ENCODE measurements around the gene CTSE. TPM values are rescaled to one million over a fixed set of nuclear protein-coding genes. Genes with fewer than 3 reads are reported as not detected.
"Not testable (repeated sequence)": the region's sequence is repeated elsewhere in the genome, so short reads cannot be mapped to it uniquely, and the experiment has no call there.

CTSE gene
- total RNA-seq, 4 donors from 2014 or later, result 2.6 to 14.3 (median 6.7) TPM

DNA sequence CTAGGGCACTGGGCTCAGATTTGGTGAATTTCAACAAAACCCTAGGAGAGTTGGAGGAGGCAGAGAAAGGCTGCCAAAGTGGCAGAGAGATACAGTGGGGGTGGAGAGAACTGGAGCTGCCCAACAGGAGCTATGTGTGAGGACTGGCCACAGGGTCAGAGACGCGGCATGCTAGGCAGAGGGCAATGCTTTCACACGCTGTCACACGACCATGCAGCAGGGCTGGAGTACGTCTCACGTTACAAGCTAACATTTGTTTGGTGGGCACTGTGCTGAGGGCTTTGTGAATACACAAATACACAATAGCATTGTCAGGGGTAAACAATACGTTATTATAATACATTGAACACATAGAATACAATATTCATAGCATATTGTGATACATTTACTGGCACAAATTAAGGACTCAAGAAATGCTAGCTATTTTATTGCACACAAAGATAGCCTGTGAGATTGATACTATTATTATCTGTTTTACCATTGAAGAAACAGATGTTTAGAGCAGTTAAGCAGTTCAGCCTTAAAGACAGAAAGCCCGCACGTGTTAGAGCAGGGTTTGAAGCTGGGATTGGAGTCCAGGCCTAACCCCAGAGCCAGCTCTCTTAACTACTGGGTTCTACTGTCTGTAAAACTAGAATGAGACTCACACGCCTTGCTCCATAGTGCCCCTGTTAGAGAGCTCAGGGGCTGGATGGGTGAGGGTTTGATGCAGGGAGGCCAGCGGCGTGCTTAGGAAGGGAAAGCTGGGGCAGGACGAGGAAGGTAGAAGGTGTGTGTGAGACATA lies 25.0 kb downstream of the CTSE start:
- Histone ChIP-seq H3K27ac (no peak overlapping the region), H3K4me3 (no peak overlapping the region), H3K27me3 (no peaks in the 10 kb centered on the region), H3K4me1 (peaks cover 0 to 13% (median 11%) of the 10 kb centered on the region in 4 donors), H3K9me3 (no peaks in the 10 kb centered on the region), H3K36me3 (no peaks in the 10 kb centered on the region)
- WGBS, 2 donors (ENCODE audit: low coverage in 1 of 2), result 85 to 90% methylated on average over 13 of the region's 13 CpGs
- DNase-seq, result no peak
- intact Hi-C loops (cut with DNase I; ENCODE audit: low total_unique reads), result no loop called here
- in situ Hi-C loops (cut with MboI; ENCODE audit: low pct_ligation_motif_present in 1 of 4, low pct_unique_long_range_greater_than_20kb in 1 of 4, low sequenced_read_pairs in 3 of 4), result loop anchor here in 1 of 4 donors (25.0 kb wide), 1 partner anchor 114 kb away; the partner anchor contains the start of gene AVPR1B
- TF ChIP-seq, protein P1, sequence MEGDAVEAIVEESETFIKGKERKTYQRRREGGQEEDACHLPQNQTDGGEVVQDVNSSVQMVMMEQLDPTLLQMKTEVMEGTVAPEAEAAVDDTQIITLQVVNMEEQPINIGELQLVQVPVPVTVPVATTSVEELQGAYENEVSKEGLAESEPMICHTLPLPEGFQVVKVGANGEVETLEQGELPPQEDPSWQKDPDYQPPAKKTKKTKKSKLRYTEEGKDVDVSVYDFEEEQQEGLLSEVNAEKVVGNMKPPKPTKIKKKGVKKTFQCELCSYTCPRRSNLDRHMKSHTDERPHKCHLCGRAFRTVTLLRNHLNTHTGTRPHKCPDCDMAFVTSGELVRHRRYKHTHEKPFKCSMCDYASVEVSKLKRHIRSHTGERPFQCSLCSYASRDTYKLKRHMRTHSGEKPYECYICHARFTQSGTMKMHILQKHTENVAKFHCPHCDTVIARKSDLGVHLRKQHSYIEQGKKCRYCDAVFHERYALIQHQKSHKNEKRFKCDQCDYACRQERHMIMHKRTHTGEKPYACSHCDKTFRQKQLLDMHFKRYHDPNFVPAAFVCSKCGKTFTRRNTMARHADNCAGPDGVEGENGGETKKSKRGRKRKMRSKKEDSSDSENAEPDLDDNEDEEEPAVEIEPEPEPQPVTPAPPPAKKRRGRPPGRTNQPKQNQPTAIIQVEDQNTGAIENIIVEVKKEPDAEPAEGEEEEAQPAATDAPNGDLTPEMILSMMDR (IDR thresholded peaks at IDR 0.05), result no peak
- TF ChIP-seq POLR2A (IDR thresholded peaks at IDR 0.05) (no peak), EP300 (IDR thresholded peaks at IDR 0.05; ENCODE audit: low read depth) (no peak), POLR2AphosphoS5 (IDR thresholded peaks at IDR 0.05) (no peak)

DNA sequence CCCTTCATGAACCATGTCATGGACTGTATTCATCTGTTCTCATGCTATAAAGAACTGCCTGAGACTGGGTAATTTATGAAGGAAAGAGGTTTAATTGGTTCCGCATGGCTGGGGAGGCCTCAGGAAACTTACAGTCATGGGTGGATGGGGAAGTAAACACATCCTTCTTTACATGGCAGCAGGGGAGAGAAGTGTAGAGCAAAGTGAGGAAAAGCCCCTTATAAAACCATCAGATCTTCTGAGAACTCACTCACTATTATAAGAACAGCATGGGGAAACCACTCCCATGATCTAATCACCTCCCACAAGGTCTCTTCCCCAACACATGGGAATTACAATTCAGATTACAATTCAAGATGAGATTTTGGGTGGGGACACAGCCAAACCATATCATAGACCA lies 27.1 kb downstream of the CTSE start:
- H3K4me3 ChIP-seq; H3K36me3 ChIP-seq; H3K9me3 ChIP-seq; H3K4me1 ChIP-seq; H3K27ac ChIP-seq; intact Hi-C loops (cut with DNase I; ENCODE audit: low total_unique reads); DNase-seq; H3K27me3 ChIP-seq: not testable (repeated sequence)
- in situ Hi-C loops (cut with MboI; ENCODE audit: low pct_ligation_motif_present in 1 of 4, low pct_unique_long_range_greater_than_20kb in 1 of 4, low sequenced_read_pairs in 3 of 4), result loop anchor here in 1 of 4 donors (25.0 kb wide), 1 partner anchor 116 kb away; the partner anchor contains the start of gene AVPR1B
- WGBS, 2 donors (ENCODE audit: low coverage in 1 of 2), result 96 to 100% methylated on average over 1 of the region's 1 CpG

DNA sequence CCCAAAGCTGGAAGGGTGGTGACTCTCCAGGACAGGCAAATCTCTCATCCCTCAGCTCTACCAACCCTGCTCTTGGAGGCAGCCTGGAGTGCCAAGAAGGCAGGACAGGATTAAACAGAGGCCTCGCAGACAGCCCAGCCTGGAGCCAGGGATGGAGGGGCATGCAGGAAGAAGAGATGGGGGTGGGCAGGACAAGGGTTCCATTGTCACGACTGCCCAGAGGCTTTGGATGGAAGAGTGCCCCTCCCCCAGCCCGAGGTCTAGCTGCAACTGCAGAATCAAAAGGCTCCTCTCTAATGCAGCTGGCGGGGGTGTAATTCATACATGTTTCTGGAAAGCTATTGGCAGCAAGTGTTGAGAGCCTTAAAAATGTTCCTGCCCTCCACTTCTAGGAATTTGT lies 29.3 kb downstream of the CTSE start:
- in situ Hi-C loops (cut with MboI; ENCODE audit: low pct_ligation_motif_present in 1 of 4, low pct_unique_long_range_greater_than_20kb in 1 of 4, low sequenced_read_pairs in 3 of 4), result loop anchor here in 1 of 4 donors (25.0 kb wide), 1 partner anchor 118 kb away; the partner anchor contains the start of gene AVPR1B
- H3K36me3 ChIP-seq, result no peaks in the 10 kb centered on the region
- no peaks in the 10 kb centered on the region for H3K4me1 ChIP-seq
- H3K27ac ChIP-seq, result no peak overlapping the region
- H3K27me3 ChIP-seq, result no peaks in the 10 kb centered on the region
- no peak for DNase-seq
- H3K4me3 ChIP-seq, result no peak overlapping the region
- no peaks in the 10 kb centered on the region for H3K9me3 ChIP-seq
- 80 to 86% methylated on average over 1 to 4 of the region's 4 CpGs for WGBS, 2 donors (ENCODE audit: low coverage in 1 of 2)
- TF ChIP-seq POLR2AphosphoS5 (IDR thresholded peaks at IDR 0.05) (no peak), POLR2A (IDR thresholded peaks at IDR 0.05) (no peak), EP300 (IDR thresholded peaks at IDR 0.05; ENCODE audit: low read depth) (no peak)
- TF ChIP-seq, protein P1 (IDR thresholded peaks at IDR 0.05), result no peak
- intact Hi-C loops (cut with DNase I; ENCODE audit: low total_unique reads), result no loop called here

DNA sequence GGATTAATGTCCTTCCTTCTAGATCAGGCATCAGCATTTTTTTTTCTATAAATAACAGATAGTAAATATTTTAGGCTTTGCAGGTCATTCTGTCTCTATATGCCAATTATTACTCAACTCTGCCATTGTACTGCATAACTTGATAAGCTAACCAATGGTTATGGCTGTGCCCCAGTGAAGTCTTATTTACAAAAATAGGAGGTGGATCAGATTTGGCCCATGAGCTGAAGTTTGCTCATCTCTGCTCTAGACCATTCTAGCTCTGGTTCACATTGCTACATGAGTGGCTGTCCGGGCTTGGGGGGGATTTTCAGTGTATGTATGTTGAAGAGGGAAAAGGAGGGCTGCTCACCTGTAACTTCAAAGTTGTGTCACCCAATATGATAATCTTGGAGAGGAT lies 30.6 kb downstream of the CTSE start:
- H3K4me1 ChIP-seq, result no peaks in the 10 kb centered on the region
- no peaks in the 10 kb centered on the region for H3K36me3 ChIP-seq
- H3K4me3 ChIP-seq, result no peak overlapping the region
- no peaks in the 10 kb centered on the region for H3K27me3 ChIP-seq
- intact Hi-C loops (cut with DNase I; ENCODE audit: low total_unique reads), result no loop called here
- no peak overlapping the region for H3K27ac ChIP-seq
- in situ Hi-C loops (cut with MboI; ENCODE audit: low pct_ligation_motif_present in 1 of 4, low pct_unique_long_range_greater_than_20kb in 1 of 4, low sequenced_read_pairs in 3 of 4), result loop anchor here in 1 of 4 donors (25.0 kb wide), 1 partner anchor 119 kb away; the partner anchor contains the start of gene AVPR1B
- no peak for TF ChIP-seq POLR2AphosphoS5 (IDR thresholded peaks at IDR 0.05)
- TF ChIP-seq EP300 (IDR thresholded peaks at IDR 0.05; ENCODE audit: low read depth), result no peak
- no peak for TF ChIP-seq POLR2A (IDR thresholded peaks at IDR 0.05)
- TF ChIP-seq, protein P1 (IDR thresholded peaks at IDR 0.05), result no peak
- 73% methylated on average over 1 of the region's 1 CpG; no CpG with 5 or more reads in 1 of the 2 donors for WGBS, 2 donors (ENCODE audit: low coverage in 1 of 2)
- no peak for DNase-seq
- H3K9me3 ChIP-seq, result no peaks in the 10 kb centered on the region
